IPS-11a (cell line): ENCODE data around the gene DIP2A.

Experiments
- H3K4me3 ChIP-seq: one replicate; pipeline ENCODE4 v1.5.1; 2013; ENCODE audit warnings: low read depth, low read length, control low read depth

DIP2A gene

DNA sequence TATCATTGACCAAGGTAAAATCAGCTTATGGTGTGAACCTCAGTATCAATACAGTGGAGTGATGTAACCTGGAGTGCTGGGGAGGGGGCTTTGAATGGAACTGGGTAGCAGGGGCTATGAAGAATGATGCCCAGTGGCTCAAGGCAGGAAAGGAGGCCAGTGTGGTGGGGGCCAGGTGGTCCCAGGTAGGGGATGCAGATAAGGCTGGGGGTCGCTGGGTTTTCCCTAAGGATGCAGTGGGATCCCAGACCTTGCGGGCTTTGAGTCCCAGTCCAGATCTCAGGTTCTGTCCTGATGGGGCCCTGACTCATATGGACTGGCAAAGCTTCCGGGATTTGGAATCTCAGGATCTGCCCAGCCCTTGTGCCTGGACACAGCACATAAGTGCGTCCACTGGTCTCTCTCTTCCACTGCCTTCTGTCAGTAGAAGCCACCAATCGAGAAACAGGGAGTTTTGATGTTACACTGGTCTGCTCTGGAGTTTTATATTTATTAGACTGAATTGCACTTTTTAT lies 94.2 kb downstream of the DIP2A start:
- H3K4me3 ChIP-seq = no peak overlapping the region

DNA sequence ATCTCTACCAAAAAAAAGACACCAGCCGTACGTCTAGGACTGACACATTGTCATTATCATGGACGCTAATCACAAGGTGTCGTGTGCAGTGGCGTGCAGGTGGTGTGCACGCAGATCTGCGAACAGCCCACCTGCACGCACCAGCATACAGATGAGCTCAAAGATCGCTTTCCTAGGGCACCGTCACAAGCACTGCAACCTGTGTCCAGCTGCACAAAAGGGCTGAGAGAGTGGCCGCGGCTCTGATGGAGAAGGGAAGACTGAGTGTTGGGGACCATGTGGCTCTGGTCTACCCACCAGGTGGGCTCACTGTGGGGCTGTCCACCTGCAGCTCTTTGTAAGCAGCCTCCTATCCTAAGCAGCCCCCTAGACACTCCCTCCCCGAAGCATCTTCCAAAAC lies 95.3 kb downstream of the DIP2A start:
- no peak overlapping the region for H3K4me3 ChIP-seq

DNA sequence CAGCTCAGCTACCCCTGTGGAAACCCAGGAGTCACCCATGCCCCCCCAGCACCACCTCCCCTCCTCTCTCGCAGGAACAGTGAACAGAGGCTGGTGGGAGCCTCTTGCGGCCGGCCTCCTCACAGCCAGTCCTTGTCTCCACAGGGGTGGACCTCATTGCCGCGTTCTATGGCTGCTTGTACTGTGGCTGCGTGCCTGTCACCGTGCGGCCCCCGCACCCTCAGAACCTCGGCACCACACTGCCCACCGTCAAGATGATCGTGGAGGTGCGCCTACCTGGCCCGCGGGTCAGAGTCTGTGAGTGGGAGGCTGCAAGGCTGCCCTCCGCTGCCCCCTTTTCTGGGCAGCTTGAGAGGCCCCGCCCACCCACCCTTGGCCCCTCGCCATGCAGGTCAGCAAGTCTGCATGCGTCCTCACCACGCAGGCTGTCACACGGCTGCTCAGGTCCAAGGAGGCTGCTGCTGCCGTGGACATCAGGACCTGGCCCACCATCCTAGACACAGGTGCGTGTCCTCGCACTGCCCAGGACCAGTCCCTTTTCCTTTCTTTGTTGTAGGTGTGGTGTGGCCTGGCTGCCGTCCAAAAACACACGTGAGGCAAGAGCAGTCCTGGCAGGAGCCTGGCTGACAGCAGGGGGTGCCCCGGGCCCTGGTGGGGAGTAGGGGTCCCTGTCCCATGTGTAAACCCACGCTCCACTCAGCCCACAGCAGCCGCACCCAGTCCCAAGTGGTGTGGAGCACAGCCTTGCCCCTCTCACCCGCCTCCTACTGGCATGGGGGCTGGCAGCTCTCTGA lies 95.9 kb downstream of the DIP2A start:
- no peak overlapping the region for H3K4me3 ChIP-seq

DNA sequence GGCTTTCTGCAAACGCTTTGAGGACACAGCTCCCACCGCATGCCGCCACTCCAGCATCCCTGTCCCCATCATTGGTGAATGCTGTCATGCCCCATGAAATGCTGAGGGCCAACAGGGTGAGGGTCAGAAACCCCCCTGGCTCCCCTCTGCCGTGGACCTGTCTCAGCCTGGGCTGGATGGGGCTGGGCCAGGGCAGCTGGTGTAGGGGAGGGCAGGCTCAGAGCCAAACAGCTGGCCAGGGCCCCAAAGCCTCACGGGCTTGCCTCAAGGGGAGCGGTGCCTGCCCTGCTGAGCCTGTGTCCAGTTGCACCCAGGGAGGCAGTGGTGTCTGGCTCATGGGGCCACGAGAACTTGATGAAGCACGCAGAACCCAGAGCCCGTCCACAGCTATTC lies 96.5 kb downstream of the DIP2A start:
- H3K4me3 ChIP-seq = no peak overlapping the region

DNA sequence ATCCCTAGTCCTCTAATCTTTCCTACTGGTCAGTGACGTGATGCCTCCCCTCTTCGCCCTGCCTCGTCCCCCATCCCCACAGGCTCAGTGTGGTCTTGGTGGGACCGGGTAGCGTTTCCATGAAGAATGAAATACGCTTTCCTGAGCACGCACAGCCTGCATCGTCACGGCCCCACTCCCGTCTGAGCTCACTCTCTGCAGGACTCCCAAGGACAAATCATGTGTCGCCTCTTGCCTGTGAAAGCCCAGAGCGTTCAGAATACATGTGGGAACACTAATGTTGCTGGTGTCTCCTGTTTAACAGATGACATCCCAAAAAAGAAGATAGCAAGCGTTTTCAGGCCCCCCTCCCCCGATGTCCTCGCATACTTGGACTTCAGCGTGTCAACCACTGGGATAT lies 97.0 kb downstream of the DIP2A start:
- no peak overlapping the region for H3K4me3 ChIP-seq

DNA sequence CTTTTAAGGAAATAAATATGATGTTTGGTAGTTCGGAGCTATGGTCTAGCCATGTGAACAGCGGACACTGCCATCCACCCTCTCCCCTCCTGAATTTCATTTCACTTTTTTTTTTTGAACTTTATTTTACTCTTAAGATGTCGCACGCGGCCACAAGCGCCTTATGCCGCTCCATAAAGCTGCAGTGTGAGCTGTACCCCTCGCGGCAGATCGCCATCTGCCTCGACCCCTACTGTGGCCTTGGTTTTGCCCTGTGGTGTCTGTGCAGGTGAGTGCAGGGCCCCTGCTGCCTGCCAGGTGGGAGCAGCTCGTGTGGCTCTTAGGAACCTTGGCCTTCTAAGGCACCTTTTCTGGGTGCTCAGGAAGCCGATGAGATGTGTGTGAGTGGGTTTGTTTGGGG lies 98.1 kb downstream of the DIP2A start:
- no peak overlapping the region for H3K4me3 ChIP-seq

DNA sequence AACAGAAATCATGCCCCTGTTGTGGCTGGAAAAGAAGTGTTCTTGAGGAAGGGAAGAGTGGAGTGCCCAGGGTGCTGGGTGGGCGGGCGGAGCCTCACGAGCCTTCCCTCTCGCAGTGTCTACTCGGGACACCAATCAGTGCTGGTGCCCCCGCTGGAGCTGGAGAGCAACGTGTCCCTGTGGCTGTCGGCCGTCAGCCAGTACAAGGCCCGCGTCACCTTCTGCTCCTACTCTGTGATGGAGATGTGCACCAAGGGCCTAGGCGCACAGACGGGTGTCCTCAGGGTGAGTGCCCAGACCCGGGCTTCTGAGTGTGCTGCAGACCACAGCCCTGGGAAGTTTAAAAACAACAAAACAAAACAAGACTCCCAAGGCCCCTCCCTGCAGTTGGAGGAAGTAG lies 98.8 kb downstream of the DIP2A start:
- no peak overlapping the region for H3K4me3 ChIP-seq

DNA sequence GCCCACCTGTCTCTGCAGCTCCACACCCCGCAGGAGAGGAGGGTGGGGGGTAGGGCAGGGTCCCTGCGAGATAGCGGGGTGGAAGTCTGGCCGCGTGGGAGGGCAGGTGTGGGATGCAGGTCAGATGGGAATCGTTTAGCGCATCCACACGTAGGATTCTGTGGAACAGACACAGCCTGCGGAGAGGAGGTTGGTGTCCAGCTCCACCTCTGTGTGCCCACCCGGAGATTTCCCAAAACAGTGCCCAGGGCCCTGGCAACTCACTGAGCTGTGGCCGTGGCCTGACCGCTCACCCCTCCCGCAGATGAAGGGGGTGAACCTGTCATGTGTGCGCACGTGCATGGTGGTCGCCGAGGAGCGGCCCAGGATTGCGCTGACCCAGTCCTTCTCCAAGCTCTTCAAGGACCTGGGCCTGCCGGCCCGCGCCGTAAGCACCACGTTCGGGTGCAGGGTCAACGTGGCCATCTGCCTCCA lies 99.3 kb downstream of the DIP2A start:
- no peak overlapping the region for H3K4me3 ChIP-seq

DNA sequence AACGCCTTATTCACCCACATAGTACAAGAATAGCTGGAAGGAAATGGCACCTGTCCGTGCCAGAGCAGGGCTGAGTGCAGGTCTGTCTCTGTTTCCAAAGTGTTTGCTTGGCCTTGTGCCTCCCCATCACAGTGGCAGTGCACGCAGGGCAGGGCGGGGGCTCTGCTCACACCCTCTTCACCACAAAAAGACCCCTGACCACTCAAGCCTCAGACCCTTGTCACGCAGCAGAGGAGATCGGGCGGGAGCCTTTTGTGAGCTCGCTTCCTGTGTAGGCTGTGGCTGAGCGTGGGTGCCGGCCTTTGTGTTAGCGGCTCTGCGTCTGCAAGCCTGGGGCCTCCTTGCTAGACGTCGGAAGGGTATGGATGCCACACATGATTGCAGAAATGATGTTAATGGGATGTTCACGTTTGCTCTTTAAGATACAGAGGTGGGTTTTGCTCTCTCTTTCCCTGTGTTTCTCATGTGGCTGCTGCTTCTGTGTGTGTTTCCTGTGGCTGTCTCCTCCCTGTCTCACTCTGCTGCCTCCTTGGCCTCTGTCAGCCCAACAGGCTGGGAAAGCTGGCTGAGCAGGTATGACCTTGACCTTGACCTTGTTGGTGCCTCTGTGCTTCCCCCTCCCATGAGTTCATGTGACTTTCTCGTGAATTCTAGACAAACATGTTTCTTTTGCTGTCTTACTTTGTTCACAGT lies 100.7 kb downstream of the DIP2A start:
- no peak overlapping the region for H3K4me3 ChIP-seq

DNA sequence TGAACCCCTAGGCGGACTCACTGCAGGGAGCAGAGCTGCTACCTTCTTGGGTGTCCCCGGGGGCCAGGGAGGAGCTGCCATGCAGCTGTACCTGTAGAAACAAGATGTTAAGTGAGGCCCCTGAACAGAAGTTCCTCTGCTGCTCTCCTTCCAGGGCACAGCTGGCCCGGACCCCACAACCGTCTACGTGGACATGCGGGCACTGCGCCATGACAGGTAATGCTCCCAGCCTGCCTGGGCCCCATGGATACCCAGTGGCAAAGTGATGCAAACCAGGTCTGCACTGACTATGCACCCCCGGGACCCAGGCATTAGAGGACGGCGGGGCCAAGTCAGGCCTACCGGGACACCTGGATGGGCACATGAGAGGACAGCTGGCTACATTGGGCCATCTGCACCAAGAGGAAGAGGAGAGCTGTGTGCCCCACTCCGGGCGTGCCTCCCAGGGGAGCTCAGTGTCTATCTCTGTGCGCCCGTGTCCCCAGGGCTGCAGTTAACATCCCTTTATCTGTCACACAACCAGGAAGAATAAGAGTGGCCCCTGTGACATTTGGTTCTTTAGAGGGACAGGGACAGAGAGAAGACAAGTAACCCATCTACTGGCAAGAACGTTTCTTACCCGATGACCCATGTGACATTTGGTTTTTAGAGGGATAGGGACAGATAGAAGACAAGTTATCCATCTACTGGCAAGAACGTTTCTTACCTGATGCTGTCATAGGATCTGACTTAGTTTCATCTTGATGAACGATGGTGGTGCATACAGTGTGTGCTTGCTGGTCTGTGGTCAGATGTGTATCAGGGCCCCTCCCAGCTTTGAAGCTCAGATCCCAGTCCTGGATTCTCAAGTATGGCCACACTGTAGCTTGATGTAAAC lies 102.1 kb downstream of the DIP2A start:
- H3K4me3 ChIP-seq = no peak overlapping the region

DNA sequence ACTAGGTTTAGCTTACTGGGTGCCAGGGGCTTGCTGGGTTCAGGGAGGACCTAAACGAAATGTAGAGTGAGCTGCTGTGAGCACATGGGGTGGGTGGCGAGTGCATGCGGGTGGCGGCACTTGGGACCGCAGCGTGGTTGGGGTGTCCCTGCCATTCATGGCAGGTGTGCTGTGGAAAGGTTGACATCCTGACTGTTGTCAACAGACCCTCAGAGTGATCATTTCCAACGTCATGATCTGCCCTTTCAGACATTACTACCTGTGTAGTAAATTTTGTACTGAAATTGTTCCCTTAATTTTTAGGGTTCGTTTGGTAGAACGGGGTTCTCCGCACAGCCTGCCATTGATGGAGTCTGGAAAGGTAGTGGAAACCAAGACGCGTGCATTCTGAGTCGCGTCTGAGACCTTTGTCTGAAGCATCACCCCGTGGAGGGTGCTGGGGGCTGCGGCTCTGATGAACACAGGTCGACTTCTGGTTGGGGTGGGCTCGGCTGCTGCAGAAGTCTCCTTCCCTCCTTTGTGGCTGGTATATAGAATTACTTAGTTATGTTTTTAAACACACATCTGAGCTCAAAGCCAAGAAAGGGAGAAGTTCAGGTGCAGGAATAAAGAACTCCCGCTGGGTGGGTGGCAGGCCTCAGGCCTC lies 102.9 kb downstream of the DIP2A start:
- no peak overlapping the region for H3K4me3 ChIP-seq

DNA sequence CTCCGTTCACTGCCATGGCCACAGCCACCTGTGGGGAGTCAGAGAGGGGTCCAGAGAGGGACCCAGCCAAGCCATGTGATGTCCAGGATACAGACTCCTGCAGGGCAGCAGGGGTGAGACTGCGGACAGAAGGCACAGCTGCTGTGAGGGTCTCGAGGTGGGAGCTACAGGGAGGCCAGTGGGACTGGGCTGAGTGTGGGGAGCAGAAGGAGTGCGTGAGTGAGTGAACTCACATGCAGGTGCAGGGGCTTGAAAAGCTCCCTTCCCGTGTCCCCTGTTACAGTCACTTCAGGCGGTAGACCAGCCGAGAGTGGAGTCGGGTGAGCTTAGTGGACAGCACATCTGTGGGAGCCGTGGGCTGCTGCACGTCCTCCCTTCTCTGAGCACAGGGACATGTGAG lies 103.8 kb downstream of the DIP2A start:
- no peak overlapping the region for H3K4me3 ChIP-seq

DNA sequence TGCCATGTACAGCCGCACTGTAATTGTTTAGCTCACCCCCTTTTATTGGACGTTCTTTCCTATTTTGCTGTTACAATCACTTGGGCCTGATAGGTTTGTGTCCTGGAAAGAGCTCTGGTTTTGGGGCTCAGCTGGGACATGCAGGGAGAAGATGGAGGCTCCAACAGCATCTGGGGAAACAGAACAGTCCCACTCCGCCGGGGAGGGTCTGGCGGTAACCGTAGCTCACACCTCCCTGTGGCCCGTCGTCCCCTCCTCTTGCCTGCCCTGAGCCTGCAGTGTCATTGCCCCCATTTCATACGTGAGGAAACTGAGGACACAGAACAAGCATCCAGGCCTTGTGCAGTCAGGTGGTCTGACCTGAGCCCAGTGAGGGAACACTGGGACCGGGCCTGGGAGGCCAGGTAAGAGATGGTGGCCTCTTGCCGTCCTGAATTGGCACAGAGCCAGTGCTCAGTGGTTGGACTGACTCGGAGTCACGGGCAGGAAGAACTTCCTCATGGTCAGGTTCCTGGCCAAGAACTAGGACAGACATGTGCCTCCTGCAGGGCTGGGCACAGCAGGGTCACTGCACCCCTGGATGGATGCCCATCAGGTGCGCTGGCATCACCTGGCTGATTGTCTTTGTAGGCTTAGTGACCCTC lies 104.4 kb downstream of the DIP2A start:
- H3K4me3 ChIP-seq = no peak overlapping the region

DNA sequence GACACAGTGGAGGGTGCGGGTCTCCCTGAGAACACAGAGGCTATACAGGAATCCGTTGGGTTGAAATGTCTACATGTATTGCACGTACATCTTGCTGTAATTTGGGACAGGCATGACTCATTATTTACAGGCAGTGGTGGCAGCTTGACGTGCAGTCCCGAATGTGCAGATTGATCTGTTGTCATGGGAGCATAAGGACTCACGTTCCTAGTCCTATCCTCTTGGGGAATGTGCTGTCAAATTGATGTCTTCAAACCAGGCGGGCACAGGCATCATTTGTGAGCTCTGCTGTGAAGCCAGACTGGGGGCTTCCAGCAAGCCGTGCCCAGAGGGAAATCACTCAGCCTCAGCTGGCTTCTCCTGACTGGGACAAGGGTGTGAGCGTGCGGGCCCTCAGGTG lies 105.7 kb downstream of the DIP2A start:
- no peak overlapping the region for H3K4me3 ChIP-seq

DNA sequence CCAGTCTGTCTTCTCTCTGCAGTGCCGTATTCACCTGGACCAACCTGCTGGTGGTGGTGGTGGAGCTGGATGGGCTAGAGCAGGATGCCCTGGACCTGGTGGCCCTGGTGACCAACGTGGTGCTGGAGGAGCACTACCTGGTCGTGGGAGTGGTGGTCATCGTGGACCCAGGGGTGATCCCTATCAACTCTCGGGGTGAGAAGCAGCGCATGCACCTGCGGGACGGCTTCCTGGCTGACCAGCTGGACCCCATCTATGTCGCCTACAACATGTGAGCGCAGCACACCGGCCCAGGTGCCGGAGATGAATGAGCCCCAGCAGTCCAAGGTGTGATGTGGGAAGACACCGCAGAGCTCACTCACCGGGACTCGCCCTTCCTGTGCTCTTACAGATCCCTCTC lies 108.7 kb downstream of the DIP2A start:
- H3K4me3 ChIP-seq = no peak overlapping the region

DNA sequence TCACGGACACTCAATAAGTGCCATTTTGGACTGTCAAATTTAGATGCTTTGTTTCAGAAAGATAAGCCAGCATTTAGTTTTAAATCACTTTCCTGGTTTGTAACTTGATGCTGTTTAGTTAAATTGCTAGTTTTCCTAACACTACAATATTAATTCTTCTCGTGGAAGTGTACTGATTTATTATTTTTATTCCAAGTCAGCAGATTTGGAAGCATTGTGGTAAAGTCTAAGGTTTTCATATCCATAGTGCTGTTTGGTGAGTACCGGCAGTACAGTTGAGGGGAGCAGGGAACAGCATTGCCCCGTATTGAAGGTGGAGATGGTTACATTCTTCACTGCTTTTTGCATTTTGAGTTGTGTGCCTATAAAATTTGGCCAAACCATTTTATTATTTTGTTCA lies 109.9 kb downstream of the DIP2A start:
- H3K4me3 ChIP-seq = no peak overlapping the region

DNA sequence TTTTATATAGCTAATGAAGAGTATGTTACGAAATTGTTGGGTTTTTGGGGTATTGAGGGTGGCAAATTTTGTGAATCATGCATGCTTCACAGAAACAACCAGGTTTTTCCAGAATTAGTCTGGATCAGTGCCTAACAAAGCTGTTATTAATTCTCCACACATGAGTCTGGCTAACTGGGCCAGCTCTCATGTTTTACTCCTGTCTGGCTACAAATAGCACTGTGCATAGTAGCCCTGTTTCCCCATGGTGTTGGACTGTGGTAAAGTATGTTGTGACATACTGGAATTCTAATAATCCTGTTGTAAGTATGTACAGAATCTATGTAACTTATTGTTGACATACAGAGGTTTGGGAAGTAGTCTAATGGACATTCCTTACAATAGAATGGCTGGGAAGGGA lies 110.4 kb downstream of the DIP2A start:
- no peak overlapping the region for H3K4me3 ChIP-seq

DNA sequence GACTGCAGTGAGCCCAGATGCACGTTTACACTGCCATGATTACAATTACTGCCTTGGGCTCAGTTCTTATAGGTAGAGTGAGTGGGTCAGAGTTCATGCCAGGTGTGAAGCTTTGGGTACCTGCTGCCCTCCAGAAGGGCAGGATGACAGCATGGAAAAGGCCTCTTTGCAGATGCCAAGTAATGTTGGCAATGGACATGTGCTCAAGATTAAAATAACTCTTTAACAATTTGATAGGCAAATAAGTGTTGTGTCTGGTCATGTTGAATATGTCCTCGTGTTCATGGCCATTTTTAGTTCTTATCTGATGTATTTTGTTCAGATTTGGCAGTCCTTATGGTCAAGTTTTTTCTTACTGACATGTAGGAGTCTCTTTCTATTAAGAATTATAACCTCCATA lies 111.4 kb downstream of the DIP2A start:
- H3K4me3 ChIP-seq = no peak overlapping the region

DNA sequence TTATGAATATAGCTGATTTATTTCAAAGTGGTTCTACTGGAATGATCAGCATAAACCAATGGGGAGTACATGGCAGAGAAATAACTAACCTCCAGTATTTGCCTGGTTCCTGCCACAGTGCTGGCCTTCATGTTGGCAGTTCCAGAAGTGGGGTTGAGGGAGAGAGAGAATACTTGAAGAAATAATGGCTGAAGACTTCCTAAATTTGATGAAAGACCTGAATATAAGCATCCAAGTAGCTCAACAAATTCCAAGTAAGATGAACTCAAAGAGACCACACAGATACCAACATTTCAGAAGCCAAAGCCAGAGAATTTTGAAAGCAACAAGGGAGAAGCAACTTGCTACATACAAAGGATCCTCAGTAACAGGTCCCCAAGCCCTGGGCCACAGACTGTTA lies 111.9 kb downstream of the DIP2A start:
- no peak overlapping the region for H3K4me3 ChIP-seq

DNA sequence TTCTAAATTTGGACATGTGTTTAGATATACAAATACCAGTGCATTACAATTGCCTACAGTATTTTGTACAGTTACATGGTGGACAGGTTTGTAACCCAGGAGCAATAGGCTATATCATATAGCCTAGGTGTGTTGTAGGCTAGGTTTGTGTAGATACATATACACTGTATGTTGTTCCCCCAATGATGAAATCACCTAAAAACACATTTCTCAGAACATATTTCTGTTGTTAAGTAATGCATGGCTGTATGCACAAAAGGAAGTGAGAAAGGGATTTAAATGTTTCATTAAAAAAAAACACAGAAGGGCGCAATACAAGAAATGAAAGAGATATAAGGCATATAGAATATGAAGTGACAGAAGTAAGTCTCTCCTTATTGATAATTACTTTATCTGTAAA lies 114.2 kb downstream of the DIP2A start:
- H3K4me3 ChIP-seq = no peak overlapping the region
